Astrocyte of the hippocampus (primary cell): Measurements from ENCODE around the gene S100PBP.
A peak's percentile ranks its signal among the peaks of the same experiment; 100 is the strongest.

Experiments used
- DNase-seq: peaks from one replicate; pipeline ENCODE4 v3.0.0; 2011; ENCODE audit warnings: low read depth, low spot score

S100PBP gene

GRCh38 chr1:32869923-32870614 is 52.6 kb downstream of the S100PBP start:
- no peak for DNase-seq

GRCh38 chr1:32870615-32871363 is 53.3 kb downstream of the S100PBP start, which contains the start of gene FNDC5:
Gene FNDC5 (minus strand): TSS chr1:32870912.
- peak; percentile 76 for DNase-seq

GRCh38 chr1:32871364-32872191 is 54.1 kb downstream of the S100PBP start:
- DNase-seq = no peak

- DNase-seq = no peak
These were observed 54.7 kb downstream of the S100PBP start for GRCh38 chr1:32872192-32872460.

GRCh38 chr1:32873484-32873883 is 56.0 kb downstream of the S100PBP start:
- DNase-seq = no peak

GRCh38 chr1:32874860-32875752 is 57.7 kb downstream of the S100PBP start:
- DNase-seq = no peak

- peak; percentile 67 for DNase-seq
These were observed 59.1 kb downstream of the S100PBP start for GRCh38 chr1:32876341-32877210.

GRCh38 chr1:32877211-32878110 is 60.0 kb downstream of the S100PBP start:
- no peak for DNase-seq

GRCh38 chr1:32878183-32878582 is 60.7 kb downstream of the S100PBP start:
- no peak for DNase-seq

GRCh38 chr1:32878637-32879041 is 61.2 kb downstream of the S100PBP start:
- DNase-seq = no peak

- DNase-seq = no peak
These were observed 63.8 kb downstream of the S100PBP start for GRCh38 chr1:32881291-32881690.

- no peak for DNase-seq
These were observed 64.7 kb downstream of the S100PBP start for GRCh38 chr1:32881871-32882850.

- DNase-seq = no peak
These were observed 66.0 kb downstream of the S100PBP start for GRCh38 chr1:32883338-32884031.

GRCh38 chr1:32884032-32884372 is 66.5 kb downstream of the S100PBP start:
- no peak for DNase-seq

- no peak for DNase-seq
These were observed 67.3 kb downstream of the S100PBP start for GRCh38 chr1:32884726-32885125.

GRCh38 chr1:32885676-32886003 is 68.2 kb downstream of the S100PBP start:
- DNase-seq = no peak

- peak; percentile 89 for DNase-seq
These were observed 68.8 kb downstream of the S100PBP start, which contains the start of gene HPCA for GRCh38 chr1:32886004-32886827. Gene HPCA (plus strand): TSS chr1:32886491. CDS start chr1:32888899, 2,408 bp downstream.
